Medulla oblongata (tissue), 1 donor: ENCODE data around the gene TMEM60.

Source experiments
- DNase-seq: peaks from one replicate; pipeline ENCODE4 v3.0.0-alpha.2; 2015; ENCODE audit errors: extremely low spot score

TMEM60 gene

GRCh38 chr7:77771901-77772300 lies 26.3 kb downstream of the TMEM60 start:
- DNase-seq, result no peak

GRCh38 chr7:77770316-77770715 lies 27.9 kb downstream of the TMEM60 start:
- DNase-seq, result no peak

DNA sequence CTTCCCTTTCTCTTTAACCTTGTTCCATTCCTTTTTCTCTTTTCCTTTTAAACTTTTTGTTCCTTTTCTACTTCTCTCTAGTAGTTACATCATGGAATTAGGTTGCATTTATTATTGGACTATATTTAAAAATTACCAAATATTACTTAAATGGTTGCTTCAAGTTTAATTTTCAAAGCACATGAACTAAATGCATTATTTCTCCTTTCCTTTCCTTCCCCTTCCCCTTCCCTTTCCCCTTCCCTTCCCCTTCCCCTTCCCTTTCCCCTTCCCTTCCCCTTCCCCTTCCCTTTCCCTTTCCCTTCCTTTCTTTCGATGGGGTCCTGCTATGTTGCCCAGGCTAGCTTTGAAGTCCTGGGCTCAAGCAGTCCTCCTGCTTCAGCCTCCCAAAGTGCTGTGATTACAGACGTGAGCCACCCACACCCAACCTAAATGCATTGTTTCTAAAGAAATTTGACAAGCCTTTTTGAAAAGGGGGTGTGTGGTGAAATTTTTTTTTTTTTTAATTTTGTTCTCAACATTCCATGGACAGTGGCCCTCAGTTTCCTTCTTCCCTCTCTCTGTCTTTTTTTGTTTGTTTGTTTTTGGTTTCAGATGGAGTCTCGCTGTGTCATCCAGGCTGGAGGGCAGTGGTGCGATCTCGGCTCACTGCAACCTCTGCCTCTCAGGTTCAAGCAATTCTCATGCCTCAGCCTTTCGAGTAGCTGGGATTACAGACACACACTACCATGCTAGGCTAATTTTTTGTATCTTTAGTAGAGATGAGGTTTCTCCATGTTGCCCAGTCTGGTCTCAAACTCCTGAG lies 31.2 kb downstream of the TMEM60 start:
- no peak for DNase-seq

DNA sequence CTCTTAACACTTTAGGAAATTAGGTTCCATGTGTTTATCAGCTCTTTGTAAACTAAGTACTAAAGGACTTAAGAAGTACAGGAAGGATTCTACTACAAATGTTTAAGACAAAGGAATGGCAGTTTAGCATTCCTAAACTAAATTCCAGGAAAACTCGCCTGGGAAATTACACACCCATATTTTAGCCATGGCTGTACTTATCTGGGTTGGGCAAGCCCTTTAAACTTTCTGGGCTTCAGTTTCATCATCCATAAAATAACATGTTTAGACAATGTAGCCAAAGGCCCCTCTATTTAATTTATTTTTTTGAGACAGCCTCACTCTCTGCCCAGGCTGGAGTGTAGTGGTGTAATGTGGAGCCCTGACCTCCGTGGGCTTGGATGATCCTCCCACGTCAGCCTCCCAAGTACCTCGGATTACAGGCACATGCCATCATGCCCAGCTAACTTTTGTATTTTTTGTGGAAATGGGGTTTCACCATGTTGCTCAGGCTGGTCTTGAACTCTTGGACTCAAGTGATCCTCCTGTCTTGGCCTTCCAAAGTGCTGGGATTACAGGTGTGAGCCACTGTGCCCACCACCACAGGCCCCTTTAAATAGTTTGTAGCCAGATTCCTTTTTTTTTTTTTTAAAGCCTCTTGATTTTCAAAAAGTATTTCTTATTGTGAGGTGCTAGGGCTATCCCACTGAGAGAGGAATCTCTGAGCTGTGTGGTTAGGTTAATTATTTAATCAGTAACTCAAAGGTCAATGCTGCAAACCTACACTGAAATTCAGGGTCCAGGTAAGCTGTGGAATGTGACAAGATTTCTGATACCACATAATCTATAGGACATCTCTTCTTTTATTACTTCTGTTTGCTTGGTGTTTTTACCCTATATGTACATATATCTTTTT lies 32.1 kb downstream of the TMEM60 start:
- no peak for DNase-seq

DNA sequence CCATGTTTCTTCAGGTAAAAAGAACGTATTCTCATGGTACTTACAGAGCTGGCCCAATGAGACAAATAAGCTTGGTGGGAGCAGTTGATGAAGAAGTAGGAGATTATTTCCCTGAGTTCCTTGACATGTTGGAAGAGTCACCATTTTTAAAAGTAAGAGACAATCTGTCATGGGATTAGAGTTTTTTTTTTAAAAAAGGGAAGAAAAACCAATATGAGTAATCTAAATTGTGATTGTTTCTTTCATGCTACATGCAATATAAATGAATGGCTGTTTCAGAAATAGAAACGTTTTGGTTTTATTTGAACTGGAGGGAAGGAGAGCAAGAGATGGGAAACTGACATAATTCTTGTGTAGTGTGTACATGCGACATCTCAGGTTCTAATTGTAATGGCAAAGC lies 32.8 kb downstream of the TMEM60 start:
- DNase-seq, result no peak

DNA sequence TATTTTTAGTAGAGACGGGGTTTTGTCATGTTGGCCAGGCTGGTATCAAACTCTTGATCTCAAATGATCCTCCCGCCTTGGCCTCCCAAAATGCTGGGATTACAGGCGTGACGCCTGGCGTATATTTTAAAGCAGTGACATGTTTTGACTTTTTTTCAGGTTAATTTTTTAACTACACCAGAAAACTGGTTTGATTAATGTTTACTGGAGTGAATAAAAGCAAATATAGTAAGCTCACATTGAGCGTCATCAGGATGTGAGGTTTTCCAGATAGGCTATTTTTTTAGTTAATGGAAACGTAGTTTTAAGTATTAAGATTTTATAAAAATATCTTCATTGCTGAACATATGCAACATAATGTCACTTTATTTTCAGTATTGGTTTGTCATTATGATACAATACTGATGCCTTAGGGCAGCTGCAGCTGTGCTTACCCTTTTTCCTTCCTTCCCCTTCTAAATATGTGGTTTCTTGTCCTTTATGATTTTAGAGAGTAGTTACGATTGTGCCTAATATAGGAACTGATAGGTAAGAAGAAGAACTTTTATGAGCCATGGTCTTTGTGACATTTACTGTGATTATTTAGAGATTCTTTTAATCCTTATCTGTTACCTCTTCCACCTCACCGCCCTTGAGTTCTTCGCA lies 37.3 kb downstream of the TMEM60 start:
- DNase-seq, result no peak

DNA sequence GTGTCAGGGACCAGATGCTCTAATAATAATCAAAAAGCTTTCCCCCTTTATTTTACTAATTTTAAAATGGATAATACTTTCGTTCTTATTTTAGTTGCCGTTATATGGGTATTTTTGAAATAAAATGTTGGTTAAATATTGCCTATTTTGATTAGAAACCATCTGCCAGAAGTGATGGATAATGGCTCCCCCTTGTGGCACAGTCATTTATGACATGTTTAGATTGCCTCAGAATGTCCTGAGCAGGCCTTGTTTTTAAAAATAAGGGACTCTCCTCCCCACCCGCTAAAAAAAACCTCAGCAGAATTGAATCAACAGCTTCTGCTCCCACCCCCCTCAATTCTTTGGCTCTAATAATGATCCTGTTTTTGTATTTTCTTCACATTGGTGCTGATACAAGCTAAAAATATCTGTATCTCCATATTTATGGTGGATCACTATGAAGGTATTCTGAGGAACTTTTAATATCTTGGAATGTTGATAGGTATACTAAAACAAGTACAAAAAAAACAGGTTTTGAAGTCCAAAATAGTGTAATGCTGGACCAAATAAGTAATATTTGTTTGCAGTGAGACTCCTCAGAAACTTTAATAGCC lies 38.8 kb downstream of the TMEM60 start:
- peak; percentile 89 for DNase-seq

DNA sequence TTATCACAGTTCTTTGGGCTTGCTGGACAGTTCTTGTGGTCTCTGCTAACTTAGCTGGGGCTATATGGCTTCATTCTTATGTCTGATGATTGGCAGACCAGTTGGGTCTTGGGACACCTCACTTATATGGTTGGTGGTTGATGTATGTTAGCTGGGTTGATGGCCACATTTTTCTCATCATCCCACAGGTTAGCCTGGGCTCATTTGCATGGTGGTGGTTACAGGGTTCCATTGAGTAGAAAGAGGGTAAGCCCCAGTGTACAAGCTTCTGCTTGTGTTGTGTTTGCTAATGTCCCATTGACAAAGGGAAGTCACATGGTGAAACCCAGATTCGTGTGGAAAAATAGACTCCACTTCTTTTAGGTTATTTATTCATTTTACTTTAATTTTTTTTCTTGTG lies 40.6 kb downstream of the TMEM60 start:
- no peak for DNase-seq

DNA sequence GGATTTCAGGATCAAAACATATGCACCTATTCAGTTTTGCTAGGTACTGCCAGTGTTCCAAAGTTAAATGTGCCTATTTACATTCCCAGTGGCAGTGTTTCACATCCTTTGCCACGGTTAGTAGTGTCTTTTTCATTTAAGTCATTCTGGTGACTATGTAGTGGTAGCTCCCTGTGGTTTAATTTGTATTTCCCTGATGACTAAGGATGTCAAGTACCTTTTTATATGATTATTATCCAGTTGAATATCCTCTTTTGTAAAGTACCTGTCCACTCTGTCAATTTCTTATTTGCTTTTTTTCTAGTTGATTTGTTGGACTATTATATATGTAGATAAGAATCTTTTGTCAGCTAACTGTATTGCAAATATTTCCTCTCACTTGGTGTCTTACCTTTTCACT lies 45.1 kb downstream of the TMEM60 start:
- DNase-seq, result no peak

GRCh38 chr7:77752016-77752415 lies 46.2 kb downstream of the TMEM60 start:
- peak; percentile 38 for DNase-seq

DNA sequence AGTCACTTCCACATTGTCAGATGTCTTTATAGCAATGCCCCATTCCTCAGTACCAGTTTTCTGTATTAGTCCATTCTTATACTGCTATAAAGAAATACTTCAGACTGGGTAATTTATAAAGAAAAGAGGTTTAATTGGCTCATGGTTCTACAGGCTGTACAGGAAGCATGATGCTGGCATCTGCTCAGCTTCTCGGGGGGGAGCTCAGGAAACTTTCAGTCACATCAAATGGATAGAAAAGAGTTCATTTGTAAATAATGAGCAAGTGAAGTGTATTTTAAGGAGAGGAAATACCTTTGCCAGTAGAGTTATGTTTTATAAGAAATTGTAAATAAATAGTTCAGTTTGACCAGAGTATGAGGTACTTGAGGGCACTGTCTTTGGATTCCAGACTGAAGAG lies 50.5 kb downstream of the TMEM60 start:
- no peak for DNase-seq

DNA sequence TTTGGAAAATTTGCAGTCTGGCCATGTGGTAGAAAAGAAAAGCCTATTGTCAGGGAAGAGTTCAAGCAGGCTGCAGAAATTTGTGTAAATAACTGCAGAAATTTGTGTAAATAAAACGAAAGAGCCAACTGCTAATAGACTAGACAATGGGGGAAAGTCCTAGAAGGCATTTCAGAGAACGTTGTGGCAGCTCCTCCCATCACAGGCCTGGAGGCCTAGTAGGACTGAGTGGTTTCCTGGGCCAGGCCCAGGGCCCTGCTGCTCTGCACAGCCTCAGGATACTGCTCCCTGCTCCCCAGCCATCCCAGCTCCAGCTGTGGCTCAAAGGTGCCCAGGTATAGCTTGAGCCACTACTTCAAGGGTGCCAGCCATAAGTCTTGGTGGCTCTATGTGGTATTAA lies 51.1 kb downstream of the TMEM60 start:
- DNase-seq, result no peak

DNA sequence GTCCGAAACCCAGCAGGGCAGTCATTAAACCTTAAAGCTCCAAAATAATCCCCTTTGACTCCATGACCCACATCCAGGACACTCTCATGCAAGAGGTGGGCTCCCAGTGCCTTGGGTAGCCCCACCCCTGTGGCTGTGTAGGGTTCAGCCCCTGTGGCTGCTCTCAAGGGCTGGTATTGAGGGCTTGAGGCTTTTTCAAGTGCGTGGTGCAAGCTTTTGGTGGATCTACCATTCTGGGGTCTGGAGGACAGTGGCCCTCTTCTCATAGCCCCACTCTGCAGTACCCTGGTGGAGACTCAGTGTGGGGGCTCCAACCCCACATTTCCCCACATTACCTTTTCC lies 51.4 kb downstream of the TMEM60 start:
- DNase-seq, result no peak

DNA sequence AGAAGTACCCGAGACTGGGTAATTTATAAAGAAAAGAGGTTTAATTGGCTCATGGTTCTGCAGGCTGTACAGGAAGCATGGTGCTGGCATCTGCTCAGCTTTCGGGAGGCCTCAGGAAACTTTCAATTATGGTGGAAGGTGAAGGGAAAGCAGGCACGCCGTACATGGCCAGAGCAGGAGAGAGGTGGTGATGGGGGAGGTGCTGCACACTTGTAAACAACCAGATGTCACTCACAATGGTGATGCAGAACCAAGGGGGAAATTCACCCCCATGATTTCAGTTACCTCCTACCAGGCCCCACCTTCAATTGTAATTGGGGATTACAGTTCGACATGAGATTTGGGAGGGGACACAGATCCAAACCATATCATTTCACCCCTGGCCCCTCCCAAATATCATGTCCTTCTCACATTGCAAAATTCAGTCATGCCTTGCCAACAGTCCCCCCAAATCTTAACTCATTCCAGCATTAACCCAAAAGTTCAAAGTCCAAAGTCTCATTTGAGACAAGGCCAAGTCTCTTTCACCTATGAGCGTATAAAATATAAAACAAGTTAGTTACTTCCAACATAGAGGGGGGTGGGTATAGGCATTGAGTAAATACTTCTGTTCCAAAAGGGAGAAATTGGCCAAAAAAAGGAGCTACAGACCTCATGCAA lies 51.9 kb downstream of the TMEM60 start:
- DNase-seq, result no peak

GRCh38 chr7:77745746-77746145 lies 52.5 kb downstream of the TMEM60 start:
- no peak for DNase-seq
